NCI-H82 treated with DMSO at 0.1 percent for 48 hours (cell line): ENCODE results near the gene HOXA3.
A peak's percentile ranks its signal among the peaks of the same experiment; 100 is the strongest.

Experiments used
- DNase-seq: peaks from one replicate; lab custom pipeline; 2025; ENCODE audit not compliant: unreplicated experiment; lab: John Stamatoyannopoulos, UW

The HOXA3 gene

DNA sequence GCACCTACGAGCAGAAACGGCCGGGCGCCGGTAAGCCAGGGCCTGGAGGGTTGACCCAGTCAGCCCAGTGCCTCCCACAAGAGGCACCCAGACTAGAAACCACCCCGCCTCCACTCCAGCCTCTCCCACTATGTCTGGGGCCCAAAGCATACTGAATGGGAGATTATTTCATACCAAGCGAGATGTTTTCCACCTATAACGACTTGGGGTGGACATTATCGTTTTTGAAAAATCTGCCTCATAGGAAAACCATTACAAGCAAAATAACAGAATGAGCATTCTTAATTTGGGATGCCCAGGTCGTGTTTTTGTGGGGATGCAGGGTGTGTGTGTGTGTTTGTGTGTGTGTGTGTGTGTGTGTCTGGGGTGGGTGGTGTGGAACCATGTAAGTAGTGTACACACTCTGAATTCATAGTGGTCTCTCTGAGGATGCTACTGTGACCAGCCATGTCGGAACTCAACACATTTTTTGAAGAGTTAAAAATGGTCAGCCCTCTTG, 6.4 kb downstream of the HOXA3 start:
- DNase-seq = no peak

DNA sequence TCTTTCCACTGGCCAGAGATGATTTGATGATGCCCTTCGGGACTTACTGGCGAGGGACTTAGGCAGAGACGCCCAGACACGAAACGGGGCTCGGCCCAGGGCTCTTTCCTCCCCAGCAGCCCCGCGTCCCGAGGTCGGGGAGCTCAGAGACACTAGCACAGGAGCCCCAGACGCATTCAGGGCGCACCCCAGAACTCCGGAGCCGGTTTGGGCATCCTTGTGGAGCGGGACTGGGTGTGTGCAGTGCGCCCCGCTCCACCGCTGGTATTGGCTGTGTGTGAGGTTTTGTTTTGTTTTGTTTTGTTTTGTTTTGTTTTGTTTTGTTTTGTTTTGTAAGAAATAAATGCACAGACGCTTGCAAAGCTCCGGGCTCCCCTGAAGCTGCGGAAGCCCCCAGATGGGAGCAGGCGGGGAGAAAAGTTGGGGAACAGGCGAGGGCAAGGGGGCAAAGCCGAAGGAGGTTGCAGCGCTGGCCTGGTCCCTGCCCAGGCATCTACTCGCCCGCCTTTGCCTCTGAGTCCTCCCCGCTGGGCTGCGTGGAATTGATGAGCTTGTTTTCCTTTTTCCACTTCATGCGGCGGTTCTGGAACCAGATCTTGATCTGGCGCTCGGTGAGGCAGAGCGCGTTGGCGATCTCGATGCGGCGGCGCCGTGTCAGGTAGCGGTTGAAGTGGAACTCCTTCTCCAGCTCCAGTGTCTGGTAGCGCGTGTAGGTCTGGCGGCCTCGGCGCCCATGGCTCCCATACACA, 7.0 kb downstream of the HOXA3 start:
- no peak for DNase-seq

DNA sequence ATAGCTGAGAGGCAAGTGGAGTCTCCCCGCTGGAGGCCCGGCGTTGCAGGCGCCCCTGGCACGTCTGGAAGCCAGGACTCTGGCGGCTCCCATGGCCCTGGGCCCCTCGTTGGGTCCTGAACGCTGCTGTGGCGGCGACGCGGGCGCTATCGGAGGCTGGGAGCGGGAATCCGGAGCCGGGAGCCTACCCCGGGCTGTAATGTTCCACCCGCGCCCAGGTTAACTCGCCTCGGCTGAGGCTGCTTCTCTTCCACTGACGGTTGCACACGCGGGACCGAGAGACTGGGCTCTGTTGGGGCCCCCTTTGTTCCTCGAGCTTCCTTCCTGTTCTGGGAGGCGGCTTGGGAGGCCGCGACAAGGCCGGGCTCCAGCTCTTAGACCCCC, 7.6 kb downstream of the HOXA3 start:
- no peak for DNase-seq

DNA sequence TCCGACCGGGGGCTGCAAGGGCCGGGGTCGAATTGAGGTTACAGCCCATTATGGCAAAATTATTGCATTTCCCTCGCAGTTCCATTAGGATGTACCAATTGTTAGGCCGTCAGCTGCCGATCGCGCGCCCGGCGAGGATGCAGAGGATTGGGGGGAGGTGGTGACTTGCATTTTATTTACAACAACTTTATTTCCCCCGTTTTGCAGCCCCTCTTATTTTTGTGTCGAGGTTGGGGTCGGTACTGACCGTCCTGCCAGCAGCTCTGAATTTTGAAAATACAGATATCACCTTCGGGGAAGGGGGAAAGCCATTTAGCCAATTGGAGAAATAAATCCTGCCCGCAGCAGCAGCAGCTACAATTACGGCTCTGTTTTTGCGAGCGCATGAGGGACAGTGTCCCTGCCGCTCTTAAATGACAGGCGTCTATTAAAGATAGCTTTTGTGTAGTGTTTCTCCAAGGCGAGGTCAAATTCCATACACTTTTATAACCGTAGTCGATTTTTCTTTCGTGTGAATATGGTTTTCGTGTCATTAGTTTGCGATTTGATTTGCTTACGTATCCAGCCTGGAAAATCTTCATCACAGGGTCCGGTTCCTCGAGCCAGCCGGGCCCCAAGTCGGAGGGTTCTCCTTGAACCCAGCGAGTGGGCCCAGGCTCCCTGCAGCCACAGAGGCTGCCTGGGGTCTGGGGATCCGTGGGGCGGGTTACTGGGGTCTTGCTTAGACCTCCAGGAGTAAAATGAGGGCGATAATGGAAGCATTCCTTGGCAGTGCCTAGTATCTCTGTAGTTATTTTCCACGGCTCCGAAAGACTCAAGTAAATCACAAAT, 8.2 kb downstream of the HOXA3 start:
- DNase-seq = no peak

DNA sequence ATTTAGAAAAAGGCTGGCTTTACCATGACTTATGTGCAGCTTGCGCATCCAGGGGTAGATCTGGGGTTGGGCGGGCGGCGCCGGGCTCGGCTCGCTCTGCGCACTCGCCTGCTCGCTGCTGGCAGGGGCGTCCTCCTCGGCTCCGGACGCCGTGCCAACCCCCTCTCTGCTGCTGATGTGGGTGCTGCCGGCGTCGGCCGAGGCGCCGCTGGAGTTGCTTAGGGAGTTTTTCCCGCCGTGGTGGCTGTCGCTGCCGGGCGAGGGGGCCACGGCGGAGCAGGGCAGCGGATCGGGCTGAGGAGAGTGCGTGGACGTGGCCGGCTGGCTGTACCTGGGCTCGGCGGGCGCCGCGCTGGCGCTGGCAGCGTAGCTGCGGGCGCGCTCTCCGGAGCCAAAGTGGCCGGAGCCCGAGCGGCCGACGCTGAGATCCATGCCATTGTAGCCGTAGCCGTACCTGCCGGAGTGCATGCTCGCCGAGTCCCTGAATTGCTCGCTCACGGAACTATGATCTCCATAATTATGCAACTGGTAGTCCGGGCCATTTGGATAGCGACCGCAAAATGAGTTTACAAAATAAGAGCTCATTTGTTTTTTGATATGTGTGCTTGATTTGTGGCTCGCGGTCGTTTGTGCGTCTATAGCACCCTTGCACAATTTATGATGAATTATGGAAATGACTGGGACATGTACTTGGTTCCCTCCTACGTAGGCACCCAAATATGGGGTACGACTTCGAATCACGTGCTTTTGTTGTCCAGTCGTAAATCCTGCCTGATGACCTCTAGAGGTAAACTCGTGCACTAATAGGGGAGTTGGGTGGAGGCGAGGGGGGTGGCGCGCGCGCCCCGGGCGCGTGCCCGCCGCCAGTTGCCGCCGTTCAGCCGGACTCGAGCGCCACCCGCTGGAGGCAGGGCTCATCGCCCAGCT, 9.1 kb downstream of the HOXA3 start, which contains the start of gene HOXA5:
Gene HOXA5 (minus strand): TSS at position 659 of the 927 bp plus-strand sequence. CDS start 74 bp downstream, at position 585.
- peak; percentile 58 for DNase-seq

DNA sequence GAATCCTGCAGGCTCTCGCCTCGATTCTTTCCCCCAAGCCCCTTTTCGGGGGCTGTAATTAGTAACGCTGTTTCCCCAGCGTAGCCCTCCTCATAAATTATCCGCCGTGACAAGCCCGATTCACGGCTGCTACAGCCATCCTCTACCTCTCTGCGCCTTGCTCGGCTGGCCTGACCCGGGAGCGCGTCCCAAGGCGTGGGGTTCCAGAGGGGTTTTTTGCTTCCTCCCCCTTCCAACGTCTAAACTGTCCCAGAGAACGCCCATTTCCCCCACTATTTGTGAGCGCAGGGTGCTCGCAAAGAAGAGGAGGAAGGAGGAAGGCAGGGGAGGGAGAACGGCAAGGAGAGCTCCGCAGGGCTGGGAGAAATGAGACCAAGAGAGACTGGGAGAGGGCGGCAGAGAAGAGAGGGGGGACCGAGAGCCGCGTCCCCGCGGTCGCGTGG, 9.8 kb downstream of the HOXA3 start:
- no peak for DNase-seq

DNA sequence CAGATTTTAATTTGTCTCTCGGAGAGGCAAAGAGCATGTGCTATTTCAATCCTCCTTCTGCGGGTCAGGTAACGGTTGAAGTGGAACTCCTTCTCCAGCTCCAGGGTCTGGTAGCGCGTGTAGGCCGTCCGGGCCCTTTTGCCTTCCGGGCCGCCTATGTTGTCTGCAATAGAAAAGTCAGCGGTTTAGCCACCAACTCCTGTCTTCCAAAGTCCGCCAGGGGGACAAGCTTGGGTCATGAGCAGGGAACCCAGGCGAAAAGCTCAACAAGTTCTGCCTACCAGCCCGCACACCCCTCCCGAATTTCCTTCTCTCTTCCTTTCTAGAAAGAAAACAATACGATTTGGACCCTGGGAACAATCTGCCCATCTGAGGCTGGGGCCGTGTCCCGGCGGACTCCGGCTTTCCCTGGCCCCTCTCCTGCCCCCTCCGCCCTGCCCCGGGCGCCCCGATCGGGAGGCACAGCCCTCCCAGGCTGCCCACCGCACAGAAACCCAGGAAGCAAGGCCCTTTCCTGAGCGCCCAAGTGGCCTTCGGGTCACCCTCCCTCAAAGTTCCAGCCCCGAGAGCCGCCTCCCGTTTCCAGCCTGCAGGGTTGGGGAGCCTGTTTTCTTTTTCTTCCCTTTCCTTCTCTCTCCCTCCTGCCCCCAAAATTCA, 10.3 kb downstream of the HOXA3 start:
- DNase-seq = no peak

DNA sequence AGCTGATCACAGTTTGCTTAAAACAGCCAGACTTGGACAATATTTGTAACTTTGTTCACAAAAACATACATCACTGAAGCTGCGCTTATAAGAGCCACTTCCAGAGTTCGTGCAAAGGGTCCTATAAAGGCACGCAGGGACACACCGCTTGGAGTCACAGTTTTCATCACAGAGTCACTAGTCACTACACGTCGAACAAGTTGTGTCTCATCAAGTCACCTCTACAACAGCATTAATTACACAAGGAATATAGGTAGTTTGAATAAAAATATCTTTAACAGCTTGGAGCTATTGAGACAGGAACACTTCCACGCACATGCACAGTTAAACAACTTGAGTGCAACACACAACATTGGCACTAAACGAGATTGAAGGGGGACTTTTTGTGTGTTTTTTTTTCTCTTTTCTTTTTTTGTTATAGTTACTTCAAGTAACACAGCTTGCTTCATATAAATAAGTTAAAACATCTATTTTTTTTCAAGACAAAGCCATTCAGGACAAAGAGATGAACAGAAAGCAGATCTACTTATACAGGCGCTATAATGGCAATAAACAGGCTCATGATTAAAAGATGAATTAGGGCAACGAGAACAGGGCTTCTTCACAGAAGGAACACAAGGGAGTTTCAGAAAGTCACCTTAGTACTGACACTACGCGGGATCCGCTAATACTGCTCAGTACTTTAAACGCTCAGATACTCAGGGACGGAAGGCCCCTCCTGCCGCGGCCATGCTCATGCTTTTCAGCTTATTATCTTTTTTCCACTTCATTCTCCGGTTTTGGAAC, 11.1 kb downstream of the HOXA3 start:
- DNase-seq = no peak

DNA sequence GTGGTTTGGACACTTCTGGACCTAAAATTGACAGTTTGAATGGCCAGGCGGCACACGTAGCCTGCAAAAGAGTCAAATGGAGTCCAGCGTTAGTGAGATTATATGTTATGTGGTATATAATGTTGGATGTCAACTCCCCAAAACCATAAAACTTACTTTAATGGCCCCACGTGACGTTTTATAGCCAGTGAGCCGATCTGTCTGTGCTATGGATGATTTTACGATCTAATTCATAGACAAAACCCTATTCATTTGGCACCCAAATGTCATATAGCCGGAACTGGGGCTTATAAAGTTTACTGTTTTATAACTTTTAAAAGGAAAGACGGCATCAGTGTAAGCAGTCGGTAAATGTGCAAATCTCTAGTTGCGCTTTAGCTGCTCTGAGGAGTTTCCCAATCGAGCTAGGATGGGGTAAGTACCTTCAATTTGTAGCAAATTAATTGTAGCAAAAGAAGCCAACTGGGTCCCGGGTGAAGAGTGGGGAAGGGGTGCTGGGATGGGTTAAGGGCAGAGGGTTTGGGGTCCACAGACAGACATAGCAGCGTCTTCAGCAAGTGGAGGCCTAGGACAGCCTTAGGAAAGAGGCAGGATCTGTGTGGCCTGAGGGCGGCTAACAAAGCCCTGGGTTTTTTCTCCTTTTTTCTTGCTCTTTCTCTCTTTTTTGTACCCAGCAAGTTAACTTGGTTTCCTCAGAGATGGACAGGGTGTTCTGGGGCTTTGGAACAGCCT, 12.1 kb downstream of the HOXA3 start:
- DNase-seq = no peak

DNA sequence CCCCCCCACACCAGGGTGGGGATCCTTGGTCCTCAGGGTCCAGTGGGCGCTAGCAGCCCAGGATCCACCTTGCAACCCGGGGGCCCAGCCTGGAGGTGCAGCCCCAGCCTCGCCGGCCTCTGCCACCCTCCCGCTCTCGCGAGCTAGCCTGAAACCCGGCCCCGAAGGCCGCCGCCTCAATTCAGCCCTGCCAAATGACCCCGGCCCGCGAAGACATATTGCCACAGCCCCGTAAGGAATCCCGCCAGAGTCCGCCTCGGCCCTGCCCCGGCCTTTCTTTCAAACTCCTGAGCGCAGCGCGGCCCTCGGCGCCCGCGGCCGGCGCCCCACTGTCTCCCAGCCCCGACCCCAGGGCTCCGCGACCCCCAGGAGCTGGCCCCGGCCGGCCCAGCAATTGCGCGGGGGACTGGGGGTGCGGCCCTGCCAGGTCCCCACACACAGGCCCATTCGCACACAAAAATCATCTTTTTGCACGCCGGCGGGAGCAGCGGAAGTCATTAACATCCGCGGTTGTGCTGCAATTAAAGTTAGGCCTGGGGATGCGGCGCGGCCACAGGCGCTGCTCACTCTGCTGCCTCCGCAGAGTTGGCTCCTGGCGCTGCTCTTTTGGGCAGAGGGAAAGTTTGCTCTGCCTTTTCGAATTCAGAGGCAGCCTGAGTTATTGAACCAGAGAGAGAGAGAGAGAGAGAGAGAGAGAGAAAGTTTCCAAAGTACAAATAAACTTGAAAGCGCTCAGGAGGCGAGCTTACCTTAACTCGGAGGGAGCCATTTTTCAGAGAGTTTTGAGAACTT, 12.9 kb downstream of the HOXA3 start:
- DNase-seq = no peak

DNA sequence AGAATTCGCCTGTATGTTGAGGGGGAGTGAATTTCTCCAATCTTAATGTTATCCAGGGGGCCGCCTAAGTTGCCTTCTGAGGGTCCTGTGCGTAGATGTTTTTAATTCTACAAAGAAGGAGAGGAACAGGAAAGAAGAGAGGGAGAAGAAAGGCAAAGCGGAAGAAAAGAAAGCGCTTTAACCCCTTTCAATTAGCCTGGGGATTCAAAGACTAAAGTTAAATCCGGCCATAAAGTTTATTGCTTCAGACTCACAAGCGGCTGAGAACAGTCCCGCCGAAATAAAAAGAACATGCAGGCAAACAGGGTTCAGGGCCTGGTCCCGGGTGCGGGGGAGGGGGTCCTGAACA, 13.4 kb downstream of the HOXA3 start:
- DNase-seq = no peak

DNA sequence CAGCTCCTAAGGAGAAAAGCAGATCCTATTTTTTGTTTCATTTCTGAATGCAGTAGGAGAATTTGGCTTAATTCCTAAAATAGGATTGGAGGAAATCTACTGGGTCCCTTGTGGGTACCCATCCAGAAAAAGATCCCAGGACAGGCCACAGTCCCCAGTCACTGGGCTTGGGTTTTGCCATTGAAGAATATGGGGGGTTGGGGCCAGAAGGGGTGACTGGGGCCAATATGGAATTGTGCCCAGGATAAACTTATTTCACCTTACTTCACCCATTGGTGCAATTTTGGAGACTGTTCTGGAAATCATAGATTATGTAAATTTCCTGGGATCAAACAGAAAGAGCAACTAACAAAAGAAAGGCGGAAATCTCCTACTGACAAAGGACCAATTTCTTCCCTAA, 13.9 kb downstream of the HOXA3 start:
- DNase-seq = no peak

DNA sequence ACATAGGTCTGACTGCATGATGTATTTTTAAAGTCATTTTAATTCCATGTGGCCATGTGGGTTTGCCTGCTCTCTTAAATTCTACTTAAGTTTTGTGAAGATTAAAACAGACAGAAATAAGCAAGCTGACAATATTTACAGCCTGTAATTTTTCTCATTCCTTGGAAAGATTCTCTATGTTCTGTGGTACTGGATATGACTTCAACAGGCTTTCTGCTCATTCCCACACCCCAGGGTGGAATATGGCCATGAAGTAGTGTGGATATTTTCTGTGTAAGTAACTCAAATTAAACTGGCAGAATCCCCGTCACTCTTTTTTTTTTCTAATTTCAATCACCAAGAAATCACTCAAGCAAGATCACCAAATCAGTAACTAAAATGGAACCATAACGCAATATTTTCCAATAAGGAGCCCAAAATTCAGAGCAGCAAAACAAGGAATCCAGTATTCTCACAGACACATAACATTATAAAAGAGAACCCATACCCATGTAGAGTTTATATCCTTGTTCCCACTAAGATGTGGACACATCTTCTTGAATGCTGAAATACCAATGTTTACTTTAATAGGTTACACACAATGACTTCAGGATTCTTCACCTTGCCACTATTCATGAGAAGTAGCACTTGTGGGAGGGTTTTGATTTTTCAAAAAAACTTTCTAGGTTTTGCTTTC, 14.6 kb downstream of the HOXA3 start:
- no peak for DNase-seq

DNA sequence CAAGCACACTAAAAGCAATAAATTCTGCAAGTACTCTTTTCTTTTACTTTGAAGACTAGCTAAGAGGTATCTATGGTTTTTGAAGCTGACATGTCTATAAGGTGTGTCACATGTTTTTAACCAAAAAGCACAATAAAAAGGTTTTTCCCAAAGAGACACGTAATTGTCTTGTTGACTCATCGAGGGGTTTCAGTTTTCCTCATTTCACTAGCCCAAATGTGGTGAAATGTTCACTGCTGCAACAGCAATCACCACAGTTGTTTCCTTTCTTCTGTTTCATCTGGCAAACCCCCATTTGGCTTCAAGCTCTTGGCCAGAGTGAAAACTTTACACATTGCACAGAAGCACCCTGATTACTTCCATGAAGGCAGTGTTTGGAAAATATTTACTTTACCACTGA, 18.0 kb downstream of the HOXA3 start:
- no peak for DNase-seq

DNA sequence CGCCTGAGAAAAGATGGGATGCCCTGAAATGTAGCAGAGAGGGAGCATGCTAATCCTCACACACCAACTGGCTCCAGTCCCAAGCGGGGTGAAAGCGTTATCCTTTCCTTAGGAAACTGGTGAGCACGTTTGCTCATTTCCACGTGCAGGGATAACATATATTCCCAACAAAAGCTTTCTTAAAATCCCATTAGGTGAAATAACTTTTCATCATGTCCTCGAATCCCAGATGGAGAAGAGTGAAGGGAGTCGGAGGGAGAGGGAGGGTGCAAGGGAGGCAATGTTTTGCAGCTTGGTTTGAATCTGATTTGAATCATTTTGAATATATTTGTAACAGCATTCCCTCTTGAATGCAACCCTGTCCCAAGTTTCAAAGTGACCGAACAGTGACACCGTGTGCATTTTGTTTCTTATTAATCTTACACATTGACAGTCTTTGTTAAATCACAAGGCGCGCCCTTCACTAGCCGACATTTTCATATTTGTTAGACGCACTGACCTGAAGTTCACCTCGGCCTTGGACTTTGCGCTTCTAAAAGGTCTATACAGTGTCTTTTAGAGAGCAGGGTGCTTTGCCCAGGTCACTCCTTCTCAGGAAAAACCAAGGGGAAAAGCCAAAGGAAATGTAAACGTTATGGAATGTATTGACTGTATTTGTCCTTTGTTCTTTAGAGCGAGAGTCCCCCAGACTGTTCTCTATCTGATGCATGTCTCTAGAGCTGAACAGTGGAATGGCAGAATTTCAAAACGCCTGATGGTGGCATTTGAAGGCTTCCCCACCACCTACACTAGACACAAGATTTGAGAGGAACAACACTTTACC, 18.8 kb downstream of the HOXA3 start:
- DNase-seq = no peak

DNA sequence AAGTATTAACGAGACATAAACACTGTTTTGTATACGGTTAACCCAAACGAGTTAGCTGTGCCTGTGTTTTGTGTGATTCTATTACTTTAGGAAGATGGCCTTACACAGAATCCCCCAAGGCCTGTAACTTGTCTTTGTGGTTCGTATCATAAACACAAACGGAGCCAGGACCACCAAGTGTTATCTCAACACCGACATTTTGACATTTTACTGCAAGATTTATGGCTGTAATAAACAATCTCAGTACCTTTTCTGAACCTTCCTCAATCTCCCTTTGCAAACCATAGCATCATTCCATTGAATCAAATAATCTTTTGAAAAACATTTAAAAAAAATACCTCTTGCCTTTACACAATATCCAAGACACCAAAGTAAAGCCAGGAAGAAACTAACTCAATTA, 19.4 kb downstream of the HOXA3 start:
- no peak for DNase-seq

DNA sequence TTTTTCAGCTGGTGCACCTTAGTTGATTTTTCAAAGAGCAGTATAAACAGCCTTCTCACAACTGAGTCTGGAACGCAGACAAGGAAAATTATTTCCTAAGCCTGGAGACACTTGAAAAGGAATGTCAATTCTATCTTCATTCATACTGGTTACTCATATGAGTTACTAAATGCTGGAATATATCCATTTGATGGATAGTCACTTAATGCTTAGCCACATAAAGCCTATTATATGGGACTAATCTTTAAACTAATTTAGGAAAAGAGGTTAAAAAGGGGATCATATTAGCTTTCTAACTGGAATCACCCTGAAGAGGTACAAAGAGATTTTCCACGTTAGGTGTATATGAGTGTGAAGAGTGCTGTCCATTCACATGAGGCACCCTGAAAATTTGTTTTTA, 20.2 kb downstream of the HOXA3 start:
- peak; percentile 35 for DNase-seq
